HL-60/S4 (cell line): ENCODE results near the gene ARHGAP8.

Source experiments
- in situ Hi-C: fragments of 300-500 bp; cut with MboI; formaldehyde crosslinking; loops from 2 replicates; pipeline ENCODE4 v1.14.3; 2022; ENCODE audit warnings: low sequenced_read_pairs

Gene ARHGAP8

GRCh38 chr22:44724416-44724815 lies 28.0 kb upstream of the ARHGAP8 start:
- in situ Hi-C loops, result no loop called here

- in situ Hi-C loops, result no loop called here
These were observed 27.5 kb upstream of the ARHGAP8 start for GRCh38 chr22:44724859-44725258.

- in situ Hi-C loops, result no loop called here
These were observed 25.9 kb upstream of the ARHGAP8 start for GRCh38 chr22:44726439-44726838.

GRCh38 chr22:44727148-44727547 lies 25.2 kb upstream of the ARHGAP8 start:
- in situ Hi-C loops, result no loop called here

GRCh38 chr22:44727709-44728108 lies 24.7 kb upstream of the ARHGAP8 start:
- in situ Hi-C loops, result no loop called here

- in situ Hi-C loops, result no loop called here
These were observed 23.5 kb upstream of the ARHGAP8 start for GRCh38 chr22:44728761-44729324.

GRCh38 chr22:44729391-44730021 lies 22.9 kb upstream of the ARHGAP8 start:
- in situ Hi-C loops, result no loop called here

GRCh38 chr22:44730022-44730393 lies 22.4 kb upstream of the ARHGAP8 start:
- in situ Hi-C loops, result no loop called here

GRCh38 chr22:44730490-44731356 lies 21.7 kb upstream of the ARHGAP8 start:
- in situ Hi-C loops, result no loop called here

GRCh38 chr22:44731357-44731970 lies 20.9 kb upstream of the ARHGAP8 start:
- in situ Hi-C loops, result no loop called here

- in situ Hi-C loops, result no loop called here
These were observed 20.3 kb upstream of the ARHGAP8 start for GRCh38 chr22:44732017-44732561.

GRCh38 chr22:44732661-44733060 lies 19.7 kb upstream of the ARHGAP8 start:
- in situ Hi-C loops, result no loop called here

GRCh38 chr22:44733426-44734106 lies 18.8 kb upstream of the ARHGAP8 start:
- in situ Hi-C loops, result no loop called here

GRCh38 chr22:44734278-44734677 lies 18.1 kb upstream of the ARHGAP8 start:
- in situ Hi-C loops, result no loop called here

- in situ Hi-C loops, result no loop called here
These were observed 17.4 kb upstream of the ARHGAP8 start for GRCh38 chr22:44734801-44735517.

- in situ Hi-C loops, result no loop called here
These were observed 16.6 kb upstream of the ARHGAP8 start for GRCh38 chr22:44735518-44736428.

- in situ Hi-C loops, result no loop called here
These were observed 15.6 kb upstream of the ARHGAP8 start for GRCh38 chr22:44736581-44737405.
